M059J (cell line): ENCODE results near the gene CYTH1. TPM values are rescaled to one million over a fixed set of nuclear protein-coding genes. Genes with fewer than 3 reads are reported as not detected.
"Not testable (repeated sequence)": the region's sequence is repeated elsewhere in the genome, so short reads cannot be mapped to it uniquely, and the experiment has no call there.

Source experiments
- DNase-seq: peaks from one replicate; pipeline ENCODE4 v3.0.0-alpha.2; 2012; ENCODE audit warnings: low read depth
- total RNA-seq: library from RNA; depleted of rRNA; stranded (reverse); fragments of >200 nt; shearing (Covaris generic); gene quantifications from 2 replicates; pipeline ENCODE4 v1.2.3, GENCODE V29; 2014

CYTH1 gene
- total RNA-seq, 1 experiment from 2014 or later: 13.8 TPM

DNA sequence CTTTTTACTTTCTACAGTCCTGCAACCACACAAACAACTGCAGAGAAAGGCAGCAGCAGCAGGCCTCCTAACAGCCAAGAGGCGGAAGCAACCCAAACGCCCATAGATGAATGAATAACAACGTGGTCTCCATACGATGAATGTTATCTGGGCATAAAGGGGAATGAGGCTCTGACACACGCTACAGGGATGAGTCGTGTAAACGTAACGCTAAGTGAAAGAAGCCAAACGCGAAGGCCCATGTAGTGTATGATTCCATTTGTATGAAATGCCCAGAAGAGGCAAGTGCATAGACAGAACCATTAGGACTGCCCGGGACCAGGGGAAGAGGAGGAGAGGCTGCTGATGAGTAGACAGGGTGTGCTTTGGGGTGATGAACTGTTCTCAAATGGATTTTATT is 110.1 kb downstream of the CYTH1 start:
- no peak for DNase-seq

DNA sequence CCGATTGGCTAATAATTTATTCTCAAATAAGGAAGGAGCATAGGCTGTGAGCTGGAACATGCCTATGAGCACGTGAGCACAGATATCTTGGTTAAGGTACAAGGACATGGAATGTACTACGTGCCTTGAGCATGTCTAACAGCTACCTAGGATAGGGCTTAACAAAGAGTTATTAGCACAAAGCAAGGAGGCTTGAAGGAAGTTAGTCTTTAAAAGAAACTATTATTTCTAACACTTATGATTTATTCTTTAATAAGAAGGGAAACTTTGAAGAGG is 110.4 kb downstream of the CYTH1 start:
- not testable (repeated sequence) for DNase-seq

DNA sequence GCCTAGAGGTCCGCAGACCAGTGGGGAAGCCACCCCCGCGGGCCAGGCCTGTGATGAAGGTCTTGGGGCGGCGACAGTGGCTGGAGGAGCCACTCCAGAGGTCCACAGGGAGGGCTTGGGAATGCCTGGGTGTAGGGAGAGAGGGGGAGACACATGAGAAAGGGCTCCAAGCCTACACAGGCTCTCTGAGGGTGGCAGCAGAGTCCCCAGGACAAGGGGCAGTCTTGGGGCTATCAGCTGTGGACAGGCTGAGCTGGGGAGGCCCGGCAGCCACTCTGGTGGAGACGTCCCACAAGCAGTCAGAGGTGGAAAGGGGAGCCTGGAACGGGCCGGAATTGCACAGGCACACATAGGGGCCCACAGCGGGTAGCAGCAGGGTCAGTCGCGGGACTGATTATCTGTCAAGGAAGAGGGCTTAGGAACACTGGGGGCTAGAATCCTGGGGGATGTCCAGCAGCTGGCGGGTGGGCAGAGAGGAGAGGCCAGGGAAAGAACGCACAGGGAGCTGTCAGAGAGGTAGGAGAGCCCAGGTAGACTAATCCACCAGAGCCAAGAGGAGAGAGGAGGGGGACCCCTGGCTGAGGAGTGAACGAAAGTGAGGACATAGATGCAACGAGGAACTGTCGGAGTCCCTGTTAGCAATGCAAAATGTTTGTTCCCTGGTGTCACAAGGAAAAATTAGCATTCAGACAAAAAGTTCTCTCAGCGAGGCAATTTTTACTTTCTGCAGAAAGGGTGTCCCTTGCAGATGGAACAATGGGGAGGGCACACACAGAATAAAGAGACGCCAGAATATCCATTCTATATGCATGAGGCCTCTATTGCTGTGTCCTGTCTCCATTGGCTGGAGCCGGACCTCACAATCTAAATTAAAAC is 111.0 kb downstream of the CYTH1 start:
- no peak for DNase-seq

DNA sequence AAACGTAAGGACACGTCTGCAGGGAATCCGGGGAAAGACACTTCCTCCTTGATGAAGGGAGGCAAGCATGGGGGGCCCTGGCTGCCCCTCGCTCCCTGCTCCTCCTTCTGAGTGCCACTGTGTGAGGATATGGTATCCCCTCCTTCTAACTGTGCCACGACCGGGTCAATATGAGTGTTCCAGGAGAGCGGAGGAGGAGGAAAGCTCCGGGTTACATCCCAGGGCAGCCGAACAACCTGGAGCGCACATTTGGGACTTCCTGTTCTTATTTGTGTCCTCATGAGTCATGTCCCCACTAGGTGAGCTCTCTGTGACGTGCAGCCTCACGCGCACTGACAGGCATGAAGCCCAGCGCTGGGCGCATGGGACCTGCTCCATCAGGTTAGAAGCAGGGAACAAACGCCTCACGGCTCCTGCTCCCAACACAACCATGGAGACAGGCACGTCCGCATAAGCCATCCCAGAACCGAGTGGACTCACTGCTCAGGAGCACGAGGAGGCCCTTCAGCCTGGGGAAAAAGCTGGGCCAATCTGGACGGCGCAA is 112.0 kb downstream of the CYTH1 start:
- DNase-seq: no peak

DNA sequence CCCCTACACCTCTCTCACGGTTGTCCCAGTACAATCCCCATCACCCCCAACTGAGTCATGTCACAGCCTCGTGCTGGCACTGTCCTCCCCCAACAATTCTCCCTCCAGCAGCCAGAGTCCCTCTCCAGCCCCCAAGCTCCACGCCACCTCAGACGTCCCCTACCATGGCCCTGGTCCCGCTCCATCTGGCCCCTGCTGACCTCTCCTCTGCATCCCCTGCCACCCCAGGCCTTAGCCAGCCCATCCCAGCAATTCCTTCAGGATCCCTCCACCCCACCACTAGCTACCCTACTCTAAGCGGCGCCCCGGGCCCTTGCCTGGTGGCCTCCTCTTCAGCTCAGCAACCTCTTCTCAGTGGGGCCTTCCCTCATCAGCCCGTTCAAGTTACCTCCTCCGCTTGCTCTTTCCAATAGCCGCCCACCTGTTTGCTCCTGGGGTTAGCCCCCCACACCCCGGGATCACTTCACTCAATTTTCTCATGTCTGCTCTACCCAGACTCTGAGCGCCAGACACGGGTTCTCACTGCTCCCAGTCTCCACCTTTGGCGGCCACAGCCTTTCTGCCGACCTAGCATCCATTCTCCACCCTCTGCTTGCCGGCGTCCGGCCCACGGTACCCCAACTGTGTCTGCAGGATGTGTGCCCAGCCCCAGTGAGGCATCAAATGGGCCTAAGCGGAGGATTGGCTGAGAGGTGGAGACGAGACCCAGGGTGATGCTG is 112.7 kb downstream of the CYTH1 start:
- no peak for DNase-seq

DNA sequence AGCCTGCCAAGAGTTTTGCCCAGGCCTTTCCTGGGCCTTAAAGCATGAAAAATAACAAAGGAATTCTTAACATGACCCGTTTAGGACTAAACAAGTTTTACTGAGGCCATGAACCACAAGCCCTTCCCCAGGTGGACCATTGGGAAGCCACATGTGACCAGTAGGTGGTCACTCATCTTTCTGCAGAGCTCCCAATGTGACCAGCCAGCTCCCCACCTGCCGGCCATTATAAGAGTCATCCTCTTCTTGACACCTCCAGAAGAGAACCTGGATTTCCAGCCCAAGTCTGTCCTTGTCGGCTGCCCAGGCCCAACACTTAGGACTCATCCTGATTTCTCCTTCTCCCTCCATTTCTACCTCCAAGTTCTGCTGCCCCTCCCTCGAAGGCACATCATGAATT is 113.2 kb downstream of the CYTH1 start:
- DNase-seq: no peak

DNA sequence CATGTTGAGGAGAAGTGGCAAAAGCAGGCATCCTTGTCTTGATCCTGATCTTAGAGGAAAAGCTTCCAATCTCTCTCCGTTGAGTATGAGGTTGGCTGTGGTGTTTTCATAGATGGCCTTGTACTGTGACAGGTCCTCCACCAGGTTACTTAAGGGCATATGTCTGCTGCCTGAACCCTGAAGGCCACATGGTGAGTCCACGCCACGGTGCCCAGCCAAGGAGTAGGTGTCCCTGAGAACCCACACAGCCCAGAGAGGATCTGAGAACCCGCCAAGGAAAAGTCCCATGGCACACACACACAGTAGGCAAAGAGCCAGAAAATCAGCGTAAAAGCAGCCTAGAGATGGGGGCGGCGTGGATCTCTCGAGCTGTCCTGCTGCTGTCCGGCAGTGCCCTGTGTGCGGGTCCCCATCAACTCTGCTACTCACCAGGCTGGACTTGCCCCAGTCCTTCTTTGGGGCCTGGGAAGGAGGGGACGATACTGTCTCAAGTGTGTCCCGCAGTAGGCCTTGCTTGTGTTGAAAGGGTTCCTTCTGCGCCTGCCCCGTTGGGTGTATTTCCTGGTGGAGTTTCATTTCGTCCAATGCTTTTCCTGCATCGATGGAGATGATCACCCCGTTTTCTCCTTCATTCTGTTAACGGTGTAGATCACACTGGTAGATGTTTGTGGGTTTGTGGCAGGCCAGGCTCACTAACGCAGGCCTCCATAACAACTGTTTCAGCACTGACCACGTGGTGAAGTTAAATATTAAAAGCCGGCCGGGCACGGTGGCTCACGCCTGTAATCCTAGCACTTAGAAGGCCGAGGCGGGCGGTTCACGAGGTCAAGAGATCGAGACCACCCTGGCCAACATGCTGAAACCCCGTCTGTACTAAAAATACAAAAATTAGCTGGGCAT is 114.1 kb downstream of the CYTH1 start:
- no peak for DNase-seq

DNA sequence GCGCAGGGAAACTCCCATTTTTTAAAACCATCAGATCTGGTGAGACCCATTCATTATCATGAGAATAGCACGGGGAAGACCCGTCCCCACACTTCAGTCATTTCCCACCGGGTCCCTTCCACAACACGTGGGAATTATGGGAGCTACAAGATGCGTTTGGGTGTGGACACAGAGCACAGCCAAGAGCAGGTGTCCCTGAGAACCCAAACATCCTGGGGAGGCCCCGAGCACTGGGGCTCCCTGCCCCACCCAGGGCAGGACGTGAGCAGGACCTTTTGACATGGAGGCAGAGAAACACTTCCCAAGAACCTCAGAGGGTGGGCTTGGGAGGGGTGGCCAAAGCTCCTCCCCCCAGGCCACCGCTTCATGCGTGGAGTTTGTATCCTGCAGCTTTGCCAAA is 115.0 kb downstream of the CYTH1 start:
- DNase-seq: no peak

DNA sequence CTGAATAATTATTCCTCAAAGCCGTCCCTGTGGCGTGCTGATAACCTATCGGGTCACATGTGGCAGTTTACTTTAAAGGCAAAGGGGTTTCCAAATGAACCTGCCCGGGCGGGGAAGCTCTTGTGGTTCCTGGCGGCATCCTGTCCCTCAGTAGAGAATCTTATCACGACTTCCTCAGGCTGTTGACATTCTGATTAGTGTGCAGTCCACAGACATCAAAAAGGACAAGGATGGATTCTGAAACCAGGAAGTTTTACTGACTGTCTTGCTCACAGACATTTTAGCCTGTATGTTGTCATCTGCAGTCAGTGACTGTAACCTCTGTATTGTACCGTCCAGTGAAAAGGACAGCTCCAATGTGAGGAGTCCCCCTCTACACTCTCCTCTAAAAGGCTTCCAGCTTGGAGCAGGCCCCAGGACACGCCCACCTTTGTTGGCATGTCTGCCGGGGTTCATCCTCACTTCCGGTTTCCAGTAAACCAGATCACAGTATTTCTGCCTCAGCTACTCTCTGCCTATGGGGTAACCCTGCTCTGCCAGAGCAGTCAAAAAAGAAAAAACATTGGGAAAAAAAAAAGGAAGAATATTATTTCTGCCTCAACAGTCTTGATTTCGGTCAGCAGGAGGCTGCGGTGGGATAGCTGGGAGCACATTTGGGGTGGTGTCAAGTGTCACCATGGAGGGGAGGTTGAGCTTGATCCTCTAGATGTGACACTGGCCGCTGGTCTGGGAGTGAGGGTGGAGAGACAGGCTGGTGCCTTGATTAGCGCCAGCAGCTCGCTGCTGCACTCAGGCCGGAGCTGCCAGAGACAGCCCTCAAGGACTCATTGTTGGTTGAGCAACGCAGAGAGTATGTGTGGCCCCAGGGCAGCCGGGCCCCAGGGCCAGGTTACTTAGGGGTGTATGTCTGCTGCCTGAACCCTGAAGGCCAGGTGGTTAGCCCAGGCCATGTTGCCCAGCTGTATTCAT is 115.8 kb downstream of the CYTH1 start:
- DNase-seq: peak; percentile 45

DNA sequence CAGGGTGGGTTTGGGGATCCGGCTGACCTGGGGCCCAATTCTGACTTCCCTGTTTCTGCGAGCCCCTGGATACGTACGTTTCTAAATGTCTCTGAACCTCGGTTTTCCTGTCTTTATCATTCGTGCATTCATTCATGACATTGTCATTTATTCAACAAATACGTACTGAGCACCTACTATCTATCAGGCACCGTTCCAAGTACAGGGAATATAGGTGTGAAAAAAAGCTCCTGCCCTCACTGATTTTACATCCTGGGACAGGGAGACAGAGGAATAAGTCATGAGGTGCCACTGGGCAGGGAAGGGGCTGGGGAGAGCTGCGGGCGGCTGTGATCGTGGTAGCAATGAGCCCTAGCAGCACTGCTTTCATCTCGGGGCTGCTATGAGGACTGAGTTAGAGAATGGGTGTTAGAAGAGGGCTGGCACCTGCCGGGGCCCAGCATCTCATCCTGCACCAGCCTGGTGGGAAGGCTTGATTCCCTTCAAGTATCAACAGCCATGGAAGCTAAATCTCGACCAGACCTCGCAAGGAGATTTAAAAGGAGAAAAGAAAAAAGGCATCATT is 116.6 kb downstream of the CYTH1 start:
- DNase-seq: no peak

DNA sequence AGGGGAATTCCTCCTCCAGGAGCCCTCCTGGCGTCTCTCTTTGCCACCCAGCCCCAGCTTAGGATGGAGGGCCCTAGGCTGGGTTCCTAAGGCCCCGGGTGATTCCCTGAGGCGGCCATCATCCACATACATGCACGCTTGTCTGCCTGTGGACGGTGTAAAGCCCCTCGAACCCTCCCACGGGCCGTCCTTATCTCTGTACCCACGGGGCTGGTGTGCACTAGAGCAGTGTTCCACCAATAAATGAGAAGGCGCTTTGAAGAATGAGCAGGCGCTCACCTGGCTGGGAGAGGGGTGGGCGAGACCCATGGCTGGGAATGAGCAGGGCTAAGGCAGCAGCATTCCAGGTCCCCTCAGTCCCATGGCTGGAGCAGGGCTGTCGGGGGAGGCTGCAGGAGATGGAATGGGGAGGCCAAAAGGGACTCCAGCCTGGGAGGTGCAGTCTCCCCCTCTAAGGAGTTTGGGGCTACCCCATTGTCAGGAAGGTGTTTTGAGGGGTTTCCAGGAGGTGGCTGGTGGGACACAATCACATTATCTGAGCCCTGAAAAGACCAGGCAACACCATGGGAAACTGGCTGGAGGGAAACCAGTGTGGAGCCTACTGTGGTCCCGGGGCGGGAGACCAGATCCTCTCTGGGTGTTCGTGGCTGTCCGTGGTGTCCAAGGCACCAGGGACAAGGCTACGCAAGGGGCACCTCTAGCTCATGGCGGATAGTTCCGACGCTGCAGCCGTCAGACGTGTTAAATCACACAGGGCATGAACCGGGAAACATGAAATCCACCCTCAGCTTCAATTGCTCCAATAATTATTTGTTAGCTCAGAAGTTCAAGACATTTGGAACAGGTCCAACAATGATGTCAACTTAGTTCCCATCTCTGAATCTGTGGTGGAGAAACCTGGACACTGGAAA is 117.3 kb downstream of the CYTH1 start:
- DNase-seq: peak; percentile 22

DNA sequence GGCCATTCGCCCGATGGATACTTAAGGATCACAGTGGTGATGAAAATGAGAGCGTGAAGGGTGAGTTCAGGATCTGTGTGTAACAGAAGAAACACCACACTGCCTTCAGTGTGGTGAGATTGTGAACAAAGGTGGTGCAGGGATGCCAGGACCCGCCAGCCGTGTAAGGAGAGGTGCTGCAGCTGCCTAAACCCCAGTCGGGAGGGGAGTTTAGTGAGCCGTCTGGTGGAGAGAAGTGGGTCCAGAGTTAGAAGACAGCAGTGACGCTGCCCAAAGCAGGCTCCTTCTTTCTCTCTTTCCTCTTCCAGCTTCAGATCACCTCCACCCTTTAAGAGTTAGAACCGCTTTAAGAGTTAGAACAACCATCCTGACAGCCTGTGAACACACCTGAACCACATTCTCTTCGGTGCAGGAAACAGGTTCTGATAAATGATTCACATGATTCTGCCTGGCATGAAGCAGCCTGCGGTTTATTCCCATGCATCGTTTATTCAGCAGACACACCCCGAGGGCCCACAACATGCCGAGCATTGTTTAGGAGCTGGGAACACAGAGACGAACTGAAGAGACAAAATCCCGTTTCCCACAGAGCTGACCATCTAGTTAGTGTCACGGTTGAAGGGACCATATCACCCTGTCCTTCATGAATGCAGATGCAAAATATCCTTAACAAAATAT is 120.8 kb downstream of the CYTH1 start:
- peak; percentile 84 for DNase-seq

DNA sequence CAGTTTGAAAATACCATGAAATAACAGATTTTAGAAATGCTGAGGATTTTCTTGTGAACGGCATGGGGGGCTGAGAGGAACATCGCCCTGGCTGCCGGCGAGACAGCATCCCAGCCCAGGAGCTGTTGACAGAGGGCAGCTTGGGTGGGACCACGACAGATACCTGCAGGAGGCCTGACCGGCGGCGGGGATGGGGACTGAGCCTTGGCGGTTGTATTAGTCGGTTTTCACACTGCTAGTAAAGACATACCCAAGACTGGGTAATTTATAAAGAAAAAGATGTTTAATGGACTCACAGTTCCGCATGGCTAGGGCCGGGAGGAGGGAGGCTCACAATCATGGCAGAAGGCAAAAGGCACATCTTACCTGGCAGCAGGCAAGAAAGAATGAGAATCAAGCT is 122.5 kb downstream of the CYTH1 start:
- no peak for DNase-seq

DNA sequence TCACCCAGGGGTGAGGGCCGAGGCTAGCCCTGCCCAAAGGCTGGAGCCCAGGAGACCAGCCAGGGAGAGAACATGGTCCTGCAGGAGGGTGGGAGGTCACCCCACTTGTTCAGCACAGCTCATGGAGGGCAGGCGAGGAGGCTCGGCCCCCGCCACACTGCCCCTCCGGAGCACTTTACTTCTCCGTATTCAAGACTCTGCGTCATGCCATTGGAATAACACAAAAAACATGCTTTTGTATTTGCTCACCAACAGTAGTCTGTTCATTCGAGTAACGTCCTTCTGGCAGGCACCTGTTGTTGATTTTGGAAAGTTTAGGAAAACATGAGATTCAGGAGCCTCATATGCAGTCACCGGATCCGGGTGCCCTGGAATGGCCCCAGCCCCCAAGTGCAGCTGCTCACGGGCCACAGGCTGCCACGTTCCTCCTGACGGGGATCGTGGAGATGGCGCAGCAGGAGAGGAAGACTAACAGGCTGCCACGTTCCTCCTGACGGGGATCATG is 123.7 kb downstream of the CYTH1 start:
- DNase-seq: peak; percentile 50

DNA sequence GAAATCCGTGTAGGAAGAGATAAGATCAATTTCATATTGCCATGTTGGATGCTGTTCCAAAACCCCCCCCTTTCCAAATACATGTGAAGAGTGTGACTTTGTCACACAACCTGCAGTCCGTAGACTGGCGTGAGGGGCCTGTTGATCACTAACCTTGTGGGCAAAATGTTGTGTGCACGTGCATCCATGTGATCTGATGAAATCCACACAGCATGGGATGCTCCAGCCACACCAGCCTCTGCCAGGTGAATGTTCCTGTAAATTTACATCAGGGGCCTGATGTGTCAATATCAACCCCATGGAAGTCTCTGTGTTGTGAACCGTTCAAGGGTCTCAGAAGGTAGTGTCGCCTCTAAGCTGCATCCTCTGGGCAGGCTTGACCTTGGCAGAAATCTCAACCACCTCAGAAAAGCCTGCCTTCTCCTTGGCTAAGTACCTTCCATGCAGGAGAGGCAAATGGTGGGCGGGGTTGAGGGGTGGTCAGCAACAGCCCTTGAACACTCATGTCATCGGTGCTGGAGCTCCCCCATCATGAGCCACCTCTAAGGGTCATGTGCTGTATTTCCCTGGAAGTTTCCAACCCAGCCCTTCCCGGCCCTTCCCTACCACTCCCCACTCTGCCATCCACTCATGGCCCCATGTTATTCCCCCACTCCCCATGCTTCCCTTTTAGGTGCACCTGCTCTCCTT is 126.7 kb downstream of the CYTH1 start:
- DNase-seq: no peak

DNA sequence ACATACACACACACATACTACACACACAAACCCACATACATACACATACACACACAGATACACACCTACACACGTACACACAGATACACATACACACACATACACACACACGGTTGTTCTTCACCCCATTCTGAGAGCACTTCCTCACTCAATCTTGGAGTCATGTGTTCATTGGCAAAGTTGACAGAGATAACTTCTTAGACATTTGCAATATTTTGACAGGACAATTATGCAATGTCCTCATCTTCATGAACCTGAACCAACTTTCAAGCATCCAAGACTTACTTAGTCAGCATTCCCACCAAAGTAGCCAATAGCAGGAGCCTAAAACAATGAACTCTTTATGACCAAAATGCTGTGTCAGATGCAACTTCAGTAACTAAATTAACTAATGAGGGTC is 127.7 kb downstream of the CYTH1 start:
- no peak for DNase-seq

DNA sequence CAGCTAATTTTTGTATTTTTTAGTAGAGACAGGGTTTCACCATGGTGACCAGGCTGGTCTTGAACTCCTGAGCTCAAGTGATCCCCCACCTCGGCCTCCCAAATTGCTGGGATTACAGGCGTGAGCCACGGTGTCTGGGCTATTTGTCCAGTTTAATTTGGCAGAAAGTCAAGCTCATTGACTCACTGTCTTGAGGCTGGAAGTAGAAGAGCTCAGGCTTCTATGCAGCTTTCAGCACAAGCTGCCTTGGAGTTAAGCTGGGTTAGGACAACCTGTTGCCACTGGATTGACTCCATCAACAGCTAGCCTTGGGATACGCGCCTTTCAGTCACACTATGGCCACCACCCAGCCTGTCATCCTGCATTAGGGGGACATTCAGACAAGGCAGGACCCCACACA is 128.7 kb downstream of the CYTH1 start:
- peak; percentile 75 for DNase-seq

DNA sequence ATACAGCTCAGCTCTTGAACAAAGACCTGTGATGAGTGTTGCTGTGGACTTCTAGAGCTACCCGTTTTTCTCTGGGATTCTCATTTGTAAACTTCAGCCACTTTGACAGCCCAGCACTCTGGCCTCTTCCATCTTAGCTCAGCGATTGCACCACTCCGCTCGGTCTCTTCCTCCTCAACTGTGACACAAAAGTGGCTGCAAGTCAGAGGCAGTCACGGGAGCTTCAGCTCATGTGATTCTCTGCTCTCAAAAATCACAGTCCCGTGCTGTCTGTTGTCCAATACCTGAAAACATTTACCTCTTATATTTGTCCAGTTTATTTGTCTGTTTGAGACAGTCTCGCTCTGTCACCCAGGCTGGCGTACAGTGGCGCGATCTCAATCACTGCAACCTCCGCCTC is 129.2 kb downstream of the CYTH1 start:
- no peak for DNase-seq
